Measurements from ENCODE around the gene TOB2. TPM values are rescaled to one million over a fixed set of nuclear protein-coding genes. Genes with fewer than 3 reads are reported as not detected.
A peak's percentile ranks its signal among the peaks of the same experiment; 100 is the strongest.

TOB2 gene
- polyA plus RNA-seq, 1 of the 3 experiments (the other 2 are of a cell fraction) = 8.3 TPM

DNA sequence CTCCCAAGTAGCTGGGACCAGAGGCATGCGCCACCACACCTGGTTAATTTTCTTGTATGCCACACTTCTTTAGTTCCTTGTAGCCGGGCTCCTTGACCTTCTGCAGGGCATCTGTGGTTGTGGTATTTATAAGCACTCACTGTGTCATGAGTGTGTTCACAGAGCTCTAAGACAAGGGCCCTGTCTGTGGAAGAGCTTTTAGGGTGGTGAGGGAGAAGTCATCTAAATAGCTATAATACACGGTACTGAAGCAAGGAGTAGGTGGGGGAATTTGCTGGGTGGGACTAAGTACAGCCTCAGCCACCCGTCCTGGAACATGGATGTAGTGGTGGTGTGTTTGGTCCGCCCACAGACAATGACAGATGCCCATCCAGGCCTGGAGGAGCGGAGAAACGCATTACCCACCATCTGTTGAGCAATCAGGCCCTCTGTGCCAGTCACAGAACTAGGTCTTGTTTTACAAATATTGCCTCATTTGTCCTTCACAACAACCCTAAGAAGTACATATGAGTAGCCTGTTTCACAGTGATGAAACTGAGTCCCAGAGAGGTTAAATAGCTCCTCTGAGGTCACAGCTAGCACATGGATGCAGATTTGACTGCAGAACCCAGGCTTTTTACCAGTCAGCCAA lies 32.4 kb upstream of the TOB2 start:
- H3K4me2 ChIP-seq = 0 out of 2 replicates have a peak overlapping the region, but pooled peaks have one; percentile 7
- CTCF ChIA-PET = interaction anchor here (0.8 to 1.7 kb wide), 3 partner anchors 8 to 75 kb away, joined by 3 to 5 read pairs (median 5); no protein-coding TSS in a partner anchor
- no peaks in the 10 kb centered on the region for H3K36me3 ChIP-seq (replicated peaks in 1 of 2; ENCODE audit: control insufficient read depth in 1 of 2, insufficient read depth in 2 of 2, low read length in 1 of 2)
- POLR2A ChIA-PET = no interaction called here
- H2AFZ ChIP-seq (ENCODE audit: low read depth) = no peak overlapping the region
- peaks cover 51% of the 10 kb centered on the region for H3K79me2 ChIP-seq (ENCODE audit: insufficient read depth)
- H4K20me1 ChIP-seq (ENCODE audit: insufficient read depth) = peaks cover 4% of the 10 kb centered on the region; the same call in 1 of the 2 replicates
- no peak for DNase-seq
- H3K27me3 ChIP-seq (ENCODE audit: insufficient read depth) = no peaks in the 10 kb centered on the region
- no peaks in the 10 kb centered on the region for H3K4me1 ChIP-seq (ENCODE audit: control insufficient read depth in 1 of 2, insufficient read depth in 2 of 2, low read depth in 1 of 2, low read length in 1 of 2)
- H3K9ac ChIP-seq = no peak overlapping the region
- no peaks in the 10 kb centered on the region for H3K9me3 ChIP-seq
- WGBS (ENCODE audit: low lambda C conversion rate) = 73% methylated on average over 2 of the region's 7 CpGs
- H3F3A ChIP-seq (replicated peaks; ENCODE audit: insufficient read depth) = no peaks in the 10 kb centered on the region
- no peak overlapping the region for H3K4me3 ChIP-seq (ENCODE audit: low read depth in 2 of 2, low read length in 1 of 2)
- no peak overlapping the region for H3K27ac ChIP-seq (ENCODE audit: low read depth in 2 of 2, low read length in 1 of 2)
- TF ChIP-seq, protein P1, sequence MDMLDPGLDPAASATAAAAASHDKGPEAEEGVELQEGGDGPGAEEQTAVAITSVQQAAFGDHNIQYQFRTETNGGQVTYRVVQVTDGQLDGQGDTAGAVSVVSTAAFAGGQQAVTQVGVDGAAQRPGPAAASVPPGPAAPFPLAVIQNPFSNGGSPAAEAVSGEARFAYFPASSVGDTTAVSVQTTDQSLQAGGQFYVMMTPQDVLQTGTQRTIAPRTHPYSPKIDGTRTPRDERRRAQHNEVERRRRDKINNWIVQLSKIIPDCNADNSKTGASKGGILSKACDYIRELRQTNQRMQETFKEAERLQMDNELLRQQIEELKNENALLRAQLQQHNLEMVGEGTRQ (IDR thresholded peaks at IDR 0.05; ENCODE audit: borderline replicate concordance, low read depth, low read length) = no peak
- TF ChIP-seq ELF1 (IDR thresholded peaks at IDR 0.05) = no peak
- TF ChIP-seq, protein P2, sequence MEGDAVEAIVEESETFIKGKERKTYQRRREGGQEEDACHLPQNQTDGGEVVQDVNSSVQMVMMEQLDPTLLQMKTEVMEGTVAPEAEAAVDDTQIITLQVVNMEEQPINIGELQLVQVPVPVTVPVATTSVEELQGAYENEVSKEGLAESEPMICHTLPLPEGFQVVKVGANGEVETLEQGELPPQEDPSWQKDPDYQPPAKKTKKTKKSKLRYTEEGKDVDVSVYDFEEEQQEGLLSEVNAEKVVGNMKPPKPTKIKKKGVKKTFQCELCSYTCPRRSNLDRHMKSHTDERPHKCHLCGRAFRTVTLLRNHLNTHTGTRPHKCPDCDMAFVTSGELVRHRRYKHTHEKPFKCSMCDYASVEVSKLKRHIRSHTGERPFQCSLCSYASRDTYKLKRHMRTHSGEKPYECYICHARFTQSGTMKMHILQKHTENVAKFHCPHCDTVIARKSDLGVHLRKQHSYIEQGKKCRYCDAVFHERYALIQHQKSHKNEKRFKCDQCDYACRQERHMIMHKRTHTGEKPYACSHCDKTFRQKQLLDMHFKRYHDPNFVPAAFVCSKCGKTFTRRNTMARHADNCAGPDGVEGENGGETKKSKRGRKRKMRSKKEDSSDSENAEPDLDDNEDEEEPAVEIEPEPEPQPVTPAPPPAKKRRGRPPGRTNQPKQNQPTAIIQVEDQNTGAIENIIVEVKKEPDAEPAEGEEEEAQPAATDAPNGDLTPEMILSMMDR (IDR thresholded peaks at IDR 0.05) = no peak
- no peaks in the 10 kb centered on the region for H3K9me2 ChIP-seq

DNA sequence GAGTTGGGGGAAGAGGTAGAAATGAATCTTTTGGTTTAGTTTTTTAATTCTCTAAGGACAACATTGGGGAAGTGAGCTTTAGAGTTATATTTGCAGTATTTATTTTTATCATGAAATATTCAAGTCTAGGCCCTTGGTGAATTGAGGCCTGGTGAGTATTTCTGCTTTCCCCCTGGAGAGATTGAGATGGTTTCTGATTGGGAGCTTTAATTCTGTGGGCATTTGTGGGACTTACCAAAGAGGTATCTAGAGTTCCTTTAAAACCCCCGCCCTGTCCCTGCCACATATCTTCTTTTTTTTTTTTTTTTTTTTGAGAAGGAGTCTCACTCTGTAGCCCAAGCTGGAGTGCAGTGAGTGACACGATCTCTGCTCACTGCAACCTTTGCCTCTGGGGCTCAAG lies 31.9 kb upstream of the TOB2 start:
- H3F3A ChIP-seq (replicated peaks; ENCODE audit: insufficient read depth) = no peaks in the 10 kb centered on the region
- H3K4me1 ChIP-seq (ENCODE audit: control insufficient read depth in 1 of 2, insufficient read depth in 2 of 2, low read depth in 1 of 2, low read length in 1 of 2) = no peaks in the 10 kb centered on the region
- no peak overlapping the region for H3K9ac ChIP-seq
- POLR2A ChIA-PET = no interaction called here
- no peak for DNase-seq
- no peak overlapping the region for H3K4me3 ChIP-seq (ENCODE audit: low read depth in 2 of 2, low read length in 1 of 2)
- H3K27ac ChIP-seq (ENCODE audit: low read depth in 2 of 2, low read length in 1 of 2) = no peak overlapping the region
- WGBS (ENCODE audit: low lambda C conversion rate) = 88% methylated on average over 2 of the region's 2 CpGs
- peaks cover 4% of the 10 kb centered on the region; the same call in 1 of the 2 replicates for H4K20me1 ChIP-seq (ENCODE audit: insufficient read depth)
- H3K36me3 ChIP-seq (replicated peaks in 1 of 2; ENCODE audit: control insufficient read depth in 1 of 2, insufficient read depth in 2 of 2, low read length in 1 of 2) = no peaks in the 10 kb centered on the region
- H3K9me2 ChIP-seq = no peaks in the 10 kb centered on the region
- no peak for TF ChIP-seq FOXM1 (IDR thresholded peaks at IDR 0.05; ENCODE audit: low read depth)
- TF ChIP-seq, protein P3, sequence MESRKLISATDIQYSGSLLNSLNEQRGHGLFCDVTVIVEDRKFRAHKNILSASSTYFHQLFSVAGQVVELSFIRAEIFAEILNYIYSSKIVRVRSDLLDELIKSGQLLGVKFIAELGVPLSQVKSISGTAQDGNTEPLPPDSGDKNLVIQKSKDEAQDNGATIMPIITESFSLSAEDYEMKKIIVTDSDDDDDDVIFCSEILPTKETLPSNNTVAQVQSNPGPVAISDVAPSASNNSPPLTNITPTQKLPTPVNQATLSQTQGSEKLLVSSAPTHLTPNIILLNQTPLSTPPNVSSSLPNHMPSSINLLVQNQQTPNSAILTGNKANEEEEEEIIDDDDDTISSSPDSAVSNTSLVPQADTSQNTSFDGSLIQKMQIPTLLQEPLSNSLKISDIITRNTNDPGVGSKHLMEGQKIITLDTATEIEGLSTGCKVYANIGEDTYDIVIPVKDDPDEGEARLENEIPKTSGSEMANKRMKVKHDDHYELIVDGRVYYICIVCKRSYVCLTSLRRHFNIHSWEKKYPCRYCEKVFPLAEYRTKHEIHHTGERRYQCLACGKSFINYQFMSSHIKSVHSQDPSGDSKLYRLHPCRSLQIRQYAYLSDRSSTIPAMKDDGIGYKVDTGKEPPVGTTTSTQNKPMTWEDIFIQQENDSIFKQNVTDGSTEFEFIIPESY (IDR thresholded peaks at IDR 0.05; ENCODE audit: borderline replicate concordance, low read depth) = no peak
- TF ChIP-seq, protein P4, sequence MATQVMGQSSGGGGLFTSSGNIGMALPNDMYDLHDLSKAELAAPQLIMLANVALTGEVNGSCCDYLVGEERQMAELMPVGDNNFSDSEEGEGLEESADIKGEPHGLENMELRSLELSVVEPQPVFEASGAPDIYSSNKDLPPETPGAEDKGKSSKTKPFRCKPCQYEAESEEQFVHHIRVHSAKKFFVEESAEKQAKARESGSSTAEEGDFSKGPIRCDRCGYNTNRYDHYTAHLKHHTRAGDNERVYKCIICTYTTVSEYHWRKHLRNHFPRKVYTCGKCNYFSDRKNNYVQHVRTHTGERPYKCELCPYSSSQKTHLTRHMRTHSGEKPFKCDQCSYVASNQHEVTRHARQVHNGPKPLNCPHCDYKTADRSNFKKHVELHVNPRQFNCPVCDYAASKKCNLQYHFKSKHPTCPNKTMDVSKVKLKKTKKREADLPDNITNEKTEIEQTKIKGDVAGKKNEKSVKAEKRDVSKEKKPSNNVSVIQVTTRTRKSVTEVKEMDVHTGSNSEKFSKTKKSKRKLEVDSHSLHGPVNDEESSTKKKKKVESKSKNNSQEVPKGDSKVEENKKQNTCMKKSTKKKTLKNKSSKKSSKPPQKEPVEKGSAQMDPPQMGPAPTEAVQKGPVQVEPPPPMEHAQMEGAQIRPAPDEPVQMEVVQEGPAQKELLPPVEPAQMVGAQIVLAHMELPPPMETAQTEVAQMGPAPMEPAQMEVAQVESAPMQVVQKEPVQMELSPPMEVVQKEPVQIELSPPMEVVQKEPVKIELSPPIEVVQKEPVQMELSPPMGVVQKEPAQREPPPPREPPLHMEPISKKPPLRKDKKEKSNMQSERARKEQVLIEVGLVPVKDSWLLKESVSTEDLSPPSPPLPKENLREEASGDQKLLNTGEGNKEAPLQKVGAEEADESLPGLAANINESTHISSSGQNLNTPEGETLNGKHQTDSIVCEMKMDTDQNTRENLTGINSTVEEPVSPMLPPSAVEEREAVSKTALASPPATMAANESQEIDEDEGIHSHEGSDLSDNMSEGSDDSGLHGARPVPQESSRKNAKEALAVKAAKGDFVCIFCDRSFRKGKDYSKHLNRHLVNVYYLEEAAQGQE (IDR thresholded peaks at IDR 0.05; ENCODE audit: low read depth, low read length) = no peak
- TF ChIP-seq, protein P2 (IDR thresholded peaks at IDR 0.05) = no peak
- TF ChIP-seq EP300 (IDR thresholded peaks at IDR 0.05; ENCODE audit: borderline replicate concordance in 1 of 2, low read depth in 1 of 2, low read length in 1 of 2) = no peak
- TF ChIP-seq, protein P5, sequence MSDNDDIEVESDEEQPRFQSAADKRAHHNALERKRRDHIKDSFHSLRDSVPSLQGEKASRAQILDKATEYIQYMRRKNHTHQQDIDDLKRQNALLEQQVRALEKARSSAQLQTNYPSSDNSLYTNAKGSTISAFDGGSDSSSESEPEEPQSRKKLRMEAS (IDR thresholded peaks at IDR 0.05; ENCODE audit: low read depth) = no peak
- TF ChIP-seq, protein P6, sequence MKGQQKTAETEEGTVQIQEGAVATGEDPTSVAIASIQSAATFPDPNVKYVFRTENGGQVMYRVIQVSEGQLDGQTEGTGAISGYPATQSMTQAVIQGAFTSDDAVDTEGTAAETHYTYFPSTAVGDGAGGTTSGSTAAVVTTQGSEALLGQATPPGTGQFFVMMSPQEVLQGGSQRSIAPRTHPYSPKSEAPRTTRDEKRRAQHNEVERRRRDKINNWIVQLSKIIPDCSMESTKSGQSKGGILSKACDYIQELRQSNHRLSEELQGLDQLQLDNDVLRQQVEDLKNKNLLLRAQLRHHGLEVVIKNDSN (IDR thresholded peaks at IDR 0.05; ENCODE audit: borderline replicate concordance, low read depth) = no peak
- TF ChIP-seq SMC3 (IDR thresholded peaks at IDR 0.05; ENCODE audit: low read depth, low read length) = no peak
- no peak overlapping the region for H2AFZ ChIP-seq (ENCODE audit: low read depth)
- no peak overlapping the region for H3K4me2 ChIP-seq
- CTCF ChIA-PET = interaction anchor here (0.8 to 1.7 kb wide), 3 partner anchors 9 to 75 kb away, joined by 3 to 5 read pairs (median 5); no protein-coding TSS in a partner anchor
- H3K27me3 ChIP-seq (ENCODE audit: insufficient read depth) = no peaks in the 10 kb centered on the region
- peaks cover 51% of the 10 kb centered on the region for H3K79me2 ChIP-seq (ENCODE audit: insufficient read depth)
- no peaks in the 10 kb centered on the region for H3K9me3 ChIP-seq
